Measurements from ENCODE around the gene GNGT2.

The GNGT2 gene

GRCh38 chr17:49241040-49241439 lies 30.7 kb upstream of the GNGT2 start:
- in situ Hi-C loops (cut with HindIII; ENCODE audit: low sequenced_read_pairs): no loop called here
- H3K4me3 ChIP-seq (ENCODE audit: low read depth, low read length): no peak overlapping the region
- no peak for DNase-seq (ENCODE audit: low read depth, low spot score)
- TF ChIP-seq CTCF (IDR thresholded peaks at IDR 0.05; ENCODE audit: low read depth, low read length): no peak

- in situ Hi-C loops (cut with HindIII; ENCODE audit: low sequenced_read_pairs): no loop called here
- DNase-seq (ENCODE audit: low read depth, low spot score): no peak
- no peak for TF ChIP-seq CTCF (IDR thresholded peaks at IDR 0.05; ENCODE audit: low read depth, low read length)
- no peak overlapping the region for H3K4me3 ChIP-seq (ENCODE audit: low read depth, low read length)
These were observed 30.2 kb upstream of the GNGT2 start for GRCh38 chr17:49240619-49241018.

- DNase-seq (ENCODE audit: low read depth, low spot score): no peak
- in situ Hi-C loops (cut with HindIII; ENCODE audit: low sequenced_read_pairs): no loop called here
- TF ChIP-seq CTCF (IDR thresholded peaks at IDR 0.05; ENCODE audit: low read depth, low read length): no peak
- no peak overlapping the region for H3K4me3 ChIP-seq (ENCODE audit: low read depth, low read length)
These were observed 29.6 kb upstream of the GNGT2 start for GRCh38 chr17:49239963-49240362.

GRCh38 chr17:49235896-49236295 lies 25.5 kb upstream of the GNGT2 start:
- no peak overlapping the region for H3K4me3 ChIP-seq (ENCODE audit: low read depth, low read length)
- in situ Hi-C loops (cut with HindIII; ENCODE audit: low sequenced_read_pairs): no loop called here
- DNase-seq (ENCODE audit: low read depth, low spot score): no peak
- TF ChIP-seq CTCF (IDR thresholded peaks at IDR 0.05; ENCODE audit: low read depth, low read length): no peak

GRCh38 chr17:49234509-49235080 lies 24.2 kb upstream of the GNGT2 start:
- no peak for DNase-seq (ENCODE audit: low read depth, low spot score)
- H3K4me3 ChIP-seq (ENCODE audit: low read depth, low read length): no peak overlapping the region
- no peak for TF ChIP-seq CTCF (IDR thresholded peaks at IDR 0.05; ENCODE audit: low read depth, low read length)
- in situ Hi-C loops (cut with HindIII; ENCODE audit: low sequenced_read_pairs): no loop called here

GRCh38 chr17:49231563-49231894 lies 21.2 kb upstream of the GNGT2 start:
- no peak overlapping the region for H3K4me3 ChIP-seq (ENCODE audit: low read depth, low read length)
- TF ChIP-seq CTCF (IDR thresholded peaks at IDR 0.05; ENCODE audit: low read depth, low read length): no peak
- no peak for DNase-seq (ENCODE audit: low read depth, low spot score)
- in situ Hi-C loops (cut with HindIII; ENCODE audit: low sequenced_read_pairs): no loop called here
